ENCODE results near the gene SH3RF1.

DNA sequence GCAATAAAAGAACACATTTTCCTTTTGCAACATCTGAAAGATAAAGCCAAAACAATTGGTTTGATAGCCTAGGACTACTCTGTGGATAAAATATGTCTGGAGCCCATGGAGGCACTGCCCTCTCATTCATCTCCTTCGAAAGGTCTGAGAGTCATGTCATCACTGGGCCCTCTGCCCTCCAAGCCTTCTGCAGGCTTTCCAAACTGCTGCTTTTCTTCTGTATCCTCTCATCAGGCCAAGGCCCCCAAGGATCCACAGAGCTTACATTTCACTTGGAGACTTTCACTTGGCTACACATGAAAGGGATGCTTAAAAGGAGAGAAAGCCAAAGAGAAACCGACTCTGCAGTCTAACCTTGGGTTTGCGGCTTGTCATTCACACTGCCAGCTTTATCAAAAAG, 109.9 kb downstream of the SH3RF1 start:
- TF ChIP-seq CTCF (IDR thresholded peaks at IDR 0.05) = no peak
- peak in 1 of 3 donors; percentile 81 for TF ChIP-seq POLR2AphosphoS5 (IDR thresholded peaks at IDR 0.05)
